Esophagus squamous epithelium (tissue), 5 donors: Measurements from ENCODE around the gene CLCA4. TPM values are rescaled to one million over a fixed set of nuclear protein-coding genes. Genes with fewer than 3 reads are reported as not detected.

Experiments
- DNase-seq: peaks from one replicate; lab custom pipeline; 2025; lab: John Stamatoyannopoulos, UW
- H3K27ac ChIP-seq, 4 donors: fragments of 200-600 bp; sonication (generic); one replicate each; pipeline ENCODE4 v1.5.1; 2016 to 2019; ENCODE audit warnings: mild to moderate bottlenecking in 1 of 4
- H3K27me3 ChIP-seq, 4 donors: fragments of 200-600 bp; sonication (generic); 1 replicate in 3 of 4; 2 replicates in 1 of 4; pipeline versions ENCODE4 v1.5.1 to v1.6.0; 2017 to 2021; ENCODE audit warnings: antibody characterized with exemption in 1 of 4
- H3K36me3 ChIP-seq, 3 donors: fragments of 200-600 bp; sonication (generic); one replicate each; pipeline ENCODE4 v1.5.1; 2016 to 2019
- H3K4me1 ChIP-seq, 3 donors: fragments of 200-600 bp; sonication (generic); one replicate each; pipeline ENCODE4 v1.5.1; 2017 to 2019
- H3K4me3 ChIP-seq, 4 donors: fragments of 200-600 bp; sonication (generic); 1 replicate in 3 of 4; 2 replicates in 1 of 4; pipeline ENCODE4 v1.5.1; 2016 to 2019; ENCODE audit warnings: mild to moderate bottlenecking in 2 of 4, moderate library complexity in 1 of 4
- H3K9me3 ChIP-seq, 3 donors: fragments of 200-600 bp; sonication (generic); one replicate each; pipeline ENCODE4 v1.5.1; 2016 to 2019
- CTCF ChIP-seq, 6 experiments: fragments of 450-650 bp in 4 of 6; fragments of 200-600 bp in 2 of 6; sonication (generic) in 2 of 6; IDR thresholded peaks; one replicate each; pipeline ENCODE4 v1.5.1; 2016 to 2019; ENCODE audit warnings: antibody characterized with exemption in 6 of 6, mild to moderate bottlenecking in 4 of 6, moderate library complexity in 4 of 6
- POLR2A ChIP-seq, 4 donors: fragments of 450-650 bp; IDR thresholded peaks; one replicate each; pipeline ENCODE4 v1.6.1; 2017; ENCODE audit warnings: antibody characterized with exemption in 4 of 4, mild to moderate bottlenecking in 4 of 4, moderate library complexity in 3 of 4
- WGBS, 2 donors: methylation state at CpG; one replicate each; pipeline ENCODE4 v1.1.5; 2018; 5-methylcytosine and 5-hydroxymethylcytosine counted together
- intact Hi-C: fragments of 100-400 bp; cut with DNase I; formaldehyde crosslinking; loops from one replicate; pipeline ENCODE4 v1.15.0; 2022
- total RNA-seq, 4 donors: library from RNA; depleted of rRNA; stranded (reverse); fragments of >200 nt; gene quantifications; one replicate each; pipeline ENCODE4 v1.1.0, GENCODE V29; 2016
- donor health status: DM: yes; HTN: yes; CAD: no.

The CLCA4 gene
- total RNA-seq, 4 donors from 2014 or later, result 135 to 639 (median 439) TPM

DNA sequence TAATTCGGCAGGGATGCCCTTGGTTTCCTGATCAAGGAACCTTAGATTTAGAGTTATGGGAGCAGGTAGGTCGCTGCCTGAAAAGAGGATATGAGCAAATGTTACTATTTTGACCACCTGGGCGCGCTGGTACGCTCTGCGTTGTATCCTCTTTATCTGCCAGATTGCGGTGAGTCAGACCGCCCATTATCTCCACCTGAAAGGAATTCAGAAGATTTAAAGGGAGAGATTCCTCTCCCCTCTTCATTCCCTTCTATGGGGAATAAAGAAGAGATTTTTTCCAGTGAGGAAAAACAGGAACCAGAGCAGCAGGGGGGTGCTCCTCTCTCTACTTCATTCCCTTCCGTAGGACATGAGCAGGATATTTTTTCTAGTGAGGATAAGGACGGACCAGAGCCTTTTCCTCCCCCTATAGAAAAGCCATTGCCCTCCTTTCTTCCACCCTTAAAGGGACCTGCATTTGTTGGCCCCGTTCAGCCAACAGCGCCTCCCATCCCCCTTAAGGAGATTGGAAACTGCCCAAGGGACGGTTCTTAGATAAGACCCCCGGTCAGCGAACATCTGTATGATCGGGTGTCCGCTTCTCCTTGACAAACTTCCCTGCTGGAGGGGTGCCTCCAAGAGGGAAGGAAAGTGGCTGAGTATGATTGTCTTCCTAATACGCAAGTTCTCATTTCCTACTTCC is 44.0 kb upstream of the CLCA4 start:
- intact Hi-C loops, result no loop called here
- no peak for DNase-seq
- Histone ChIP-seq H3K36me3 (no peaks in the 10 kb centered on the region), H3K4me3 (peak overlapping the region; percentile 12 to 46 (median 30)), H3K4me1 (peaks cover 17 to 59% (median 28%) of the 10 kb centered on the region in 3 donors), H3K27me3 (no peaks in the 10 kb centered on the region), H3K27ac (peak overlapping the region; percentile 61 to 83 (median 74)), H3K9me3 (no peaks in the 10 kb centered on the region)
- TF ChIP-seq POLR2A (IDR thresholded peaks at IDR 0.05) (no peak), CTCF (IDR thresholded peaks at IDR 0.05) (peak in 1 of 6 experiments; percentile 20)
- WGBS, 2 donors, result 34 to 56% methylated on average over 17 to 18 of the region's 18 CpGs

- DNase-seq, result no peak
- no peaks in the 10 kb centered on the region for H3K9me3 ChIP-seq
- peak overlapping the region; percentile 2 to 46 (median 6) for H3K4me3 ChIP-seq
- H3K27me3 ChIP-seq, result no peaks in the 10 kb centered on the region
- 27 to 45% methylated on average over 5 to 16 of the region's 18 CpGs for WGBS, 2 donors
- H3K36me3 ChIP-seq, result no peaks in the 10 kb centered on the region
- TF ChIP-seq POLR2A (IDR thresholded peaks at IDR 0.05) (no peak), CTCF (IDR thresholded peaks at IDR 0.05) (no peak)
- peak overlapping the region; percentile 61 to 83 (median 74) for H3K27ac ChIP-seq
- intact Hi-C loops, result no loop called here
- H3K4me1 ChIP-seq, result peaks cover 17 to 59% (median 28%) of the 10 kb centered on the region in 3 donors
Observed at GRCh38 chr1:86503406-86504136, 43.3 kb upstream of the CLCA4 start.

DNA sequence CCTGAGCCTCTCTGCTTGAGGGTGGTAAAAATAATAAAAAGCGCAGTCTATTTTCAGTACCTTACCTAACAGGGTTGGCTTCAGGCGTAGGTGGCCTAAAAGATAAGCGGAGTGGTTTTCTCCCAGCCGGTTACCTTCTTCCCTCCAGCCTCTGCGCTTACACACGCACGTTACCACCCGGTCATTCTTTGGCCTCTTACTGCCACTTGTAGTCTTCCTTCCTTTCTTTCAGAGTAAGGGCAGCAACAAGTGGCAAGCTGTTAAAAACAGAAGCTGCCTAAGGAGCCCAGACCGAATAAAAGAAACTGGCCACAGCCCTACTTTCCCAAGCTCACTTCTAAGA is 42.8 kb upstream of the CLCA4 start:
- TF ChIP-seq CTCF (IDR thresholded peaks at IDR 0.05) (no peak), POLR2A (IDR thresholded peaks at IDR 0.05) (no peak)
- H3K4me3 ChIP-seq, result peak overlapping the region; percentile 2 to 46 (median 6)
- WGBS, 2 donors, result 54 to 63% methylated on average over 9 of the region's 9 CpGs
- intact Hi-C loops, result no loop called here
- DNase-seq, result no peak
- peaks cover 17 to 57% (median 28%) of the 10 kb centered on the region in 3 donors for H3K4me1 ChIP-seq
- no peaks in the 10 kb centered on the region for H3K27me3 ChIP-seq
- H3K27ac ChIP-seq, result peak overlapping the region; percentile 61 to 83 (median 74)
- no peaks in the 10 kb centered on the region for H3K36me3 ChIP-seq
- H3K9me3 ChIP-seq, result no peaks in the 10 kb centered on the region

- intact Hi-C loops, result no loop called here
- Histone ChIP-seq H3K27ac (peak overlapping the region; percentile 40 to 83 (median 74)), H3K27me3 (no peaks in the 10 kb centered on the region), H3K36me3 (no peaks in the 10 kb centered on the region), H3K9me3 (no peaks in the 10 kb centered on the region), H3K4me3 (no peak overlapping the region), H3K4me1 (peaks cover 17 to 56% (median 28%) of the 10 kb centered on the region in 3 donors)
- no peak for TF ChIP-seq POLR2A (IDR thresholded peaks at IDR 0.05)
- TF ChIP-seq CTCF (IDR thresholded peaks at IDR 0.05), result no peak
- no peak for DNase-seq
- 31 to 46% methylated on average over 9 of the region's 9 CpGs for WGBS, 2 donors
Observed at GRCh38 chr1:86504895-86505563, 41.8 kb upstream of the CLCA4 start.

GRCh38 chr1:86505564-86505902 is 41.3 kb upstream of the CLCA4 start:
- no peak for DNase-seq
- no peaks in the 10 kb centered on the region for H3K36me3 ChIP-seq
- H3K27ac ChIP-seq, result peak overlapping the region in 3 of 4 donors; percentile 69 to 83 (median 80)
- H3K9me3 ChIP-seq, result no peaks in the 10 kb centered on the region
- intact Hi-C loops, result no loop called here
- TF ChIP-seq POLR2A (IDR thresholded peaks at IDR 0.05) (no peak), CTCF (IDR thresholded peaks at IDR 0.05) (no peak)
- H3K27me3 ChIP-seq, result no peaks in the 10 kb centered on the region
- peaks cover 17 to 56% (median 28%) of the 10 kb centered on the region in 3 donors for H3K4me1 ChIP-seq
- WGBS, 2 donors, result 27 to 31% methylated on average over 4 of the region's 4 CpGs
- no peak overlapping the region for H3K4me3 ChIP-seq
